ENCODE results near the gene RAB43.

DNA sequence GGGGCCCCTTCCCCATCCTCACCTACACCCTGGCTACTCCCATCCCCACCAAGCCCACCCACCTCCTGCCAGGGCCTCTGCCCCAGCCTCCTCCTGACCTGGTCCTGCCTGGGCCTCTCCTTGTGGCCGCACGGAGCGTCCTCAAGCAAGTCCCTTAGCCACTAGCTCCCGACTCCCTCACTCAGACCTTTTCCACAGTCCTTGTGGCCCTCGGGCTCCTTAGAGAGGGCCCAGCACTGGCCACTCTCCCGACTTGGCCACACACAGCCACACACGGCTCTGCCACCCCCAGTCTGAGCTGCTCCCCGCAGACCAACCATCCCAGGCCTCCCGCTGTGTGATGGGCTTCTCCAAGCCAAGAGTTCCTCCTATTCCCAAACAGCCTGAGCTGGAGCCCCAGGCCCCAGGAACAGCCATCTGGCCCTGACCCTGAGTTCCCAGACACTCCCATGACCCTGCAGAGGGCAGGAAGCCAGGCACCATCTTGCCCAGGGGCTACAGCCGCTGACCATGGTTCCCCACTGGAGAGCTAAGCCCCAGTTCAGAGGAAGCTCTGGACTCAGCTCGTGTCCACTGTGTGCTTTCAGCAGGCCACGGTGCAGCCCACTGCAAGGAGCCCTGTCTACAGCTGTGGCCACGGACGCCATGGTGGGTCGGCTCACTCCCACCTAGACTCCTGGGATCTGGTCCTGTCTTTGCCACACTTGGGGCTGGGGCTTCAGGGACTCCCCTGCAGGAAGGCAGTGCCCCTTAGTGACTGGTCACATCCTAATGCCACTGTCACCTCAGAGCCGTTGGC is 7.0 kb upstream of the RAB43 start:
- TF ChIP-seq SPI1 (IDR thresholded peaks at IDR 0.05; ENCODE audit: low read depth, low read length) = no peak
- TF ChIP-seq POLR2A (IDR thresholded peaks at IDR 0.05; ENCODE audit: low read depth, low read length) = no peak
- no peak for TF ChIP-seq POLR2AphosphoS5 (IDR thresholded peaks at IDR 0.05; ENCODE audit: low read depth, low read length)
